Measurements from ENCODE around the gene STIM2.

STIM2 gene

GRCh38 chr4:26866203-26866602 lies 5.6 kb downstream of the STIM2 start:
- TF ChIP-seq PKNOX1 (IDR thresholded peaks at IDR 0.05) = no peak
- TF ChIP-seq FOXK2 (IDR thresholded peaks at IDR 0.05) = no peak
- TF ChIP-seq SUZ12 (IDR thresholded peaks at IDR 0.05) = no peak
- no peak for TF ChIP-seq NFRKB (IDR thresholded peaks at IDR 0.05)
- no peak for TF ChIP-seq TARDBP (IDR thresholded peaks at IDR 0.05)
- TF ChIP-seq BHLHE40 (IDR thresholded peaks at IDR 0.05; ENCODE audit: borderline replicate concordance) = no peak
- TF ChIP-seq CTBP1 (IDR thresholded peaks at IDR 0.05; ENCODE audit: borderline replicate concordance) = no peak
- TF ChIP-seq FOXM1 (IDR thresholded peaks at IDR 0.05; ENCODE audit: borderline replicate concordance) = no peak
- TF ChIP-seq ELF4 (IDR thresholded peaks at IDR 0.05) = no peak
- POLR2A ChIA-PET = no interaction called here
- no peak for DNase-seq (ENCODE audit: extremely low spot score)
- CTCF ChIA-PET = interaction anchor here (0.6 to 1.6 kb wide), 2 partner anchors 140 to 144 kb away, joined by 3 to 5 read pairs; no protein-coding TSS in a partner anchor

GRCh38 chr4:26866781-26867180 lies 6.1 kb downstream of the STIM2 start:
- CTCF ChIA-PET = interaction anchor here (1.6 kb wide), 1 partner anchor 143 kb away, joined by 5 read pairs; no protein-coding TSS in a partner anchor

GRCh38 chr4:26867914-26868684 lies 7.5 kb downstream of the STIM2 start:
- DNase-seq (ENCODE audit: extremely low spot score) = no peak
- ChIA-PET POLR2A (no interaction called here), CTCF (interaction anchor here (1.1 to 1.6 kb wide), 2 partner anchors 75 to 142 kb away, joined by 3 to 5 read pairs; no protein-coding TSS in a partner anchor)
- TF ChIP-seq FOXM1 (IDR thresholded peaks at IDR 0.05; ENCODE audit: borderline replicate concordance) = no peak
- no peak for TF ChIP-seq ARNT (IDR thresholded peaks at IDR 0.05)
- no peak for TF ChIP-seq ELF4 (IDR thresholded peaks at IDR 0.05)
- TF ChIP-seq SUZ12 (IDR thresholded peaks at IDR 0.05) = no peak
- no peak for TF ChIP-seq TARDBP (IDR thresholded peaks at IDR 0.05)
- TF ChIP-seq NFRKB (IDR thresholded peaks at IDR 0.05) = no peak
- TF ChIP-seq CTBP1 (IDR thresholded peaks at IDR 0.05; ENCODE audit: borderline replicate concordance) = no peak
- no peak for TF ChIP-seq L3MBTL2 (conservative IDR thresholded peaks at IDR 0.05)

More at GRCh38 chr4:26866781-26867180, 6.1 kb downstream of the STIM2 start:
- POLR2A ChIA-PET = no interaction called here
- no peak for TF ChIP-seq PKNOX1 (IDR thresholded peaks at IDR 0.05)
- no peak for TF ChIP-seq NFRKB (IDR thresholded peaks at IDR 0.05)
- no peak for TF ChIP-seq ARNT (IDR thresholded peaks at IDR 0.05)
- TF ChIP-seq LEF1 (IDR thresholded peaks at IDR 0.05; ENCODE audit: borderline replicate concordance) = no peak
- no peak for TF ChIP-seq FOXA1 (IDR thresholded peaks at IDR 0.05)
- no peak for TF ChIP-seq ZNF384 (IDR thresholded peaks at IDR 0.05)
- no peak for TF ChIP-seq TARDBP (IDR thresholded peaks at IDR 0.05)
- no peak for TF ChIP-seq FOXK2 (IDR thresholded peaks at IDR 0.05)
- TF ChIP-seq L3MBTL2 (conservative IDR thresholded peaks at IDR 0.05) = no peak
- no peak for TF ChIP-seq SP1 (IDR thresholded peaks at IDR 0.05)
- no peak for TF ChIP-seq SUZ12 (IDR thresholded peaks at IDR 0.05)
- TF ChIP-seq CTBP1 (IDR thresholded peaks at IDR 0.05; ENCODE audit: borderline replicate concordance) = no peak
- TF ChIP-seq HDGF (IDR thresholded peaks at IDR 0.05; ENCODE audit: borderline replicate concordance) = no peak
- no peak for TF ChIP-seq FOXM1 (IDR thresholded peaks at IDR 0.05; ENCODE audit: borderline replicate concordance)
- DNase-seq (ENCODE audit: extremely low spot score) = no peak

GRCh38 chr4:26870576-26871262 lies 10.1 kb downstream of the STIM2 start:
- CTCF ChIA-PET = interaction anchor here (0.6 kb wide), 1 partner anchor 1403 kb away, joined by 3 read pairs; no protein-coding TSS in a partner anchor
- POLR2A ChIA-PET = no interaction called here
- no peak for DNase-seq (ENCODE audit: extremely low spot score)
- no peak for TF ChIP-seq TARDBP (IDR thresholded peaks at IDR 0.05)
- TF ChIP-seq PKNOX1 (IDR thresholded peaks at IDR 0.05) = no peak
- no peak for TF ChIP-seq SP1 (IDR thresholded peaks at IDR 0.05)
- TF ChIP-seq LEF1 (IDR thresholded peaks at IDR 0.05; ENCODE audit: borderline replicate concordance) = no peak
- no peak for TF ChIP-seq FOXK2 (IDR thresholded peaks at IDR 0.05)
- TF ChIP-seq CTBP1 (IDR thresholded peaks at IDR 0.05; ENCODE audit: borderline replicate concordance) = no peak
- no peak for TF ChIP-seq ZNF384 (IDR thresholded peaks at IDR 0.05)

- ChIA-PET CTCF (no interaction called here), POLR2A (no interaction called here)
- TF ChIP-seq L3MBTL2 (conservative IDR thresholded peaks at IDR 0.05) = no peak
- TF ChIP-seq PKNOX1 (IDR thresholded peaks at IDR 0.05) = no peak
- no peak for TF ChIP-seq ZNF384 (IDR thresholded peaks at IDR 0.05)
- no peak for TF ChIP-seq ELF4 (IDR thresholded peaks at IDR 0.05)
- TF ChIP-seq BHLHE40 (IDR thresholded peaks at IDR 0.05; ENCODE audit: borderline replicate concordance) = no peak
- no peak for TF ChIP-seq SUZ12 (IDR thresholded peaks at IDR 0.05)
- no peak for TF ChIP-seq NFRKB (IDR thresholded peaks at IDR 0.05)
- no peak for TF ChIP-seq TARDBP (IDR thresholded peaks at IDR 0.05)
- TF ChIP-seq ARNT (IDR thresholded peaks at IDR 0.05) = no peak
- TF ChIP-seq FOXM1 (IDR thresholded peaks at IDR 0.05; ENCODE audit: borderline replicate concordance) = no peak
- no peak for DNase-seq (ENCODE audit: extremely low spot score)
Observed at GRCh38 chr4:26871611-26872010, 11.0 kb downstream of the STIM2 start.
